ENCODE results near the gene TEX12.

DNA sequence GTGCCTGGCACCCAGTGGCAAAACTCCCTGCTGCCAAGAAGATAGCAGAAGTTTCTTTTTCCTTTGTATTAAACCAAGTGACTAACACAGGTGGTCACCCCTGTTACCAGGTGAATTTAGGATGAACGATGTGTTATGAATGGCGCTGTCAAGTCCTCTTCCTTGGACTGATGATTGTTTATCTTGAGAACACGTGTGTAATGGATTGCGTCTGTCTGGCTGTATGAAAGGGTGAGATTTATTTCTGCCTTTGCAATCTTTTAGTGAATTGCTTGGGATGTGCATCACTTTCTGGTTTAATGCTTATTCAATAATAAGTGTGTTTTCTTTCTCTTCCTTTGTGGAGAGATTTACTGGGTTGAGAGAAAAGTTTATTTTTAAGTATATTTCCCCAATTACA lies 44.0 kb upstream of the TEX12 start:
- TF ChIP-seq POLR2AphosphoS5 (IDR thresholded peaks at IDR 0.05; ENCODE audit: low read depth, low read length) (no peak), CTCF (IDR thresholded peaks at IDR 0.05; ENCODE audit: control extremely low read depth in 1 of 3, insufficient read depth in 1 of 3, low read depth in 1 of 3, low read length in 3 of 3) (no peak), MAFK (IDR thresholded peaks at IDR 0.05; ENCODE audit: low read depth, low read length) (no peak), TBP (IDR thresholded peaks at IDR 0.05; ENCODE audit: low read depth, low read length) (no peak)
- TF ChIP-seq, protein P1, sequence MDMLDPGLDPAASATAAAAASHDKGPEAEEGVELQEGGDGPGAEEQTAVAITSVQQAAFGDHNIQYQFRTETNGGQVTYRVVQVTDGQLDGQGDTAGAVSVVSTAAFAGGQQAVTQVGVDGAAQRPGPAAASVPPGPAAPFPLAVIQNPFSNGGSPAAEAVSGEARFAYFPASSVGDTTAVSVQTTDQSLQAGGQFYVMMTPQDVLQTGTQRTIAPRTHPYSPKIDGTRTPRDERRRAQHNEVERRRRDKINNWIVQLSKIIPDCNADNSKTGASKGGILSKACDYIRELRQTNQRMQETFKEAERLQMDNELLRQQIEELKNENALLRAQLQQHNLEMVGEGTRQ (IDR thresholded peaks at IDR 0.05; ENCODE audit: low read length) = no peak
